Stimulated activated naive CD8-positive, alpha-beta T cell treated with anti-CD3 and anti-CD28 coated beads, Interleukin-15, amount 100 ng/mL, for 72 hours (primary cell): Measurements from ENCODE around the gene KLRF1.

ENCODE experiments used
- ATAC-seq: fragments of 150-1000 bp; cut with Tn5 transposase; 2 replicates; pipeline ENCODE4 v1.10.0; 2021; ENCODE audit warnings: mild to moderate bottlenecking, moderate library complexity
- DNase-seq, 2 donors: peaks; one replicate each; pipeline ENCODE4 v3.0.0; 2021 to 2022
- H3K27ac Mint-ChIP-seq, 2 donors: one replicate each; pipeline ENCODE4 v1.8.0; 2022; ENCODE audit warnings: mild to moderate bottlenecking in 2 of 2, mixed read lengths in 2 of 2, moderate library complexity in 2 of 2
- H3K27me3 Mint-ChIP-seq: one replicate; pipeline ENCODE4 v1.8.0; 2022; ENCODE audit warnings: mixed read lengths
- H3K4me1 Mint-ChIP-seq: one replicate; pipeline ENCODE4 v1.8.0; 2022; ENCODE audit warnings: mild to moderate bottlenecking, mixed read lengths
- H3K4me3 Mint-ChIP-seq, 2 donors: one replicate each; pipeline ENCODE4 v1.8.0; 2022; ENCODE audit warnings: mild to moderate bottlenecking in 2 of 2, mixed read lengths in 2 of 2, moderate library complexity in 1 of 2
- H3K9me3 Mint-ChIP-seq, 2 donors: one replicate each; pipeline ENCODE4 v1.8.0; 2022; ENCODE audit warnings: mixed read lengths in 2 of 2

KLRF1 gene

DNA sequence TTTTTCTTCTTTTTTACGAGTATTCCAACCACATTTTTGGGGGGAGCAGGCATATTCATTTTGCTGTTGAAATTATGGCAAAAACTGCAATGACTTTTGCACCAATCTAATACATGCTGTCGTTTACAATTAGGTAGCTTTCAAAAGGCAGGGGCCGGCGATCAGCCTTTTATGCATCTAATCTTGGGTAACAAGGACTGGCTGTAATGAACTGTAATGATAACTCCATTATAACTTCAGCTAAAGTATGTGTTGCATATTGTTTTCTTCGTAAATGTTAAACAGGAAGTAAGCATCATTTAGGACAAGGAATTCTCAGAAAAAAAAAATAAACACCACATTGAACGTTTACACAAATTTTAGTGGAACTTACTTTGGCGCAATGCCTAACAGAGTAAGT, 30.3 kb upstream of the KLRF1 start:
- H3K4me1 Mint-ChIP-seq: peaks cover 53% of the 10 kb centered on the region
- H3K9me3 Mint-ChIP-seq: no peaks in the 10 kb centered on the region
- ATAC-seq (no peak), DNase-seq (no peak)
- H3K27ac Mint-ChIP-seq: peak overlapping the region; percentile 74 to 99
- H3K4me3 Mint-ChIP-seq: peak overlapping the region; percentile 60 to 79
- H3K27me3 Mint-ChIP-seq: no peaks in the 10 kb centered on the region

- H3K27me3 Mint-ChIP-seq: no peaks in the 10 kb centered on the region
- peak; percentile 91 for ATAC-seq
- no peaks in the 10 kb centered on the region for H3K9me3 Mint-ChIP-seq
- H3K4me3 Mint-ChIP-seq: peak overlapping the region; percentile 32 to 79
- peaks cover 43% of the 10 kb centered on the region for H3K4me1 Mint-ChIP-seq
- peak overlapping the region in 1 of 2 donors; percentile 14 for H3K27ac Mint-ChIP-seq
- peak; percentile 62 to 75 for DNase-seq
These were observed 29.3 kb upstream of the KLRF1 start for GRCh38 chr12:9797722-9798619.

DNA sequence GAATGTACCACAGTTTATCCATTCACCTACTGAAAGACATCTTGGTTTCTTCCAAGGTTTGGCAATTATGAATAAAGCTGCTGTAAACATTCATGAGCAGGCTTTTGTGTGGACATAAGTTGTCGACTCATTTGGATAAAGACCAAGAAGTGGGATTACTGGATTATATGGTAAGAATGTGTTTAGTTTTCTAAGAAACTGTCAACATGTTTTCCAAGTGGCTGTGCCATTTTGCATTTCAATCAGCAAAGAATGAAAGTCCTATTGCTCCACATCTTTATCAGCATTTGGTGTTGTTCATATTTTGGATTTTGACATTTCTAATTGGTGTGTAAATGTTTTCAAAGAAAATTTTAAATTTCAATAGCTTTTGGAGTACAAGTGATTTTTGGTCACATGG, 27.3 kb upstream of the KLRF1 start:
- no peak for ATAC-seq
- H3K4me1 Mint-ChIP-seq: peaks cover 28% of the 10 kb centered on the region
- no peak for DNase-seq
- no peak overlapping the region for H3K27ac Mint-ChIP-seq
- H3K9me3 Mint-ChIP-seq: no peaks in the 10 kb centered on the region
- H3K4me3 Mint-ChIP-seq: no peak overlapping the region
- no peaks in the 10 kb centered on the region for H3K27me3 Mint-ChIP-seq

DNA sequence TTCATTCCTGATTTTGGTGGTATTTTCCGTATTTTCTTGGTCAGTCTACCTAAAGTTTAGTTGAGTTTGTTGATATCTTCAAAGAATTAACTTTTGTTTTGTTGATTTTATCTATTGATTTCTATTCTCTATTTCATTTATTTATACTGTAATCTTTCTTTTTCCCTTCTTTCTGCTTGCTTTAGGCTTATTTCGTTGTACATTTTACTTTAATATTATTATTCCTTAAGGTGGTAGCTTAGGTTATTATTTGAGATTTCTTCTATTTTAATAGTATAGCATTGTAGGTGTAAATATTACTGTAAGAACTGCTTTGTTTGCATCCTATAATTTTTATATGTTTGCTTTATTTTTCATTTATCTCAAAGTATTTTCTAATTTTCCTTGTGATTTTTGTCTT, 21.4 kb upstream of the KLRF1 start:
- no peaks in the 10 kb centered on the region for H3K9me3 Mint-ChIP-seq
- peaks cover 4% of the 10 kb centered on the region for H3K4me1 Mint-ChIP-seq
- ATAC-seq (no peak), DNase-seq (no peak)
- H3K27ac Mint-ChIP-seq: no peak overlapping the region
- H3K27me3 Mint-ChIP-seq: peaks cover 5% of the 10 kb centered on the region
- no peak overlapping the region for H3K4me3 Mint-ChIP-seq

DNA sequence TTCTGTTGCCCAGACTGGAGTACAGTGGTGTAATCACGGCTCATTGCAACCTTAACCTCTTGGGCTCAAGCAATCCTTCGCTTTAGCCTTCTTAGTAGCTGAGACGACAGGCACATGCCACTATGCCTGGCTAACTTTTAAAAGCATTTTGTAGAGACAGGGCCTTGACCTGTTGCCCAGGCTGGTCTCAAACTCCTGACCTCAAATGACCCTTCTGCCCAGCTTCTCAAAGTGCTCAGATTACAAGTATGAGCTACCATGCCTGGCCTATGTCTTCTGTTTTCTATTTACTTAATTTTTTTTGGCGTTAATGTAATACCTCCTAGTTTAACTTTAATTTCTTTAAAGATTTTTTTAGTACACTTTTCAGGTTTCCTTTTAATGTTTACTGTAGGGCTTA, 20.6 kb upstream of the KLRF1 start:
- no peak for DNase-seq
- Mint-ChIP-seq H3K9me3 (no peaks in the 10 kb centered on the region), H3K27me3 (peaks cover 7% of the 10 kb centered on the region), H3K4me1 (peaks cover 13% of the 10 kb centered on the region), H3K27ac (no peak overlapping the region), H3K4me3 (no peak overlapping the region)
- no peak for ATAC-seq

DNA sequence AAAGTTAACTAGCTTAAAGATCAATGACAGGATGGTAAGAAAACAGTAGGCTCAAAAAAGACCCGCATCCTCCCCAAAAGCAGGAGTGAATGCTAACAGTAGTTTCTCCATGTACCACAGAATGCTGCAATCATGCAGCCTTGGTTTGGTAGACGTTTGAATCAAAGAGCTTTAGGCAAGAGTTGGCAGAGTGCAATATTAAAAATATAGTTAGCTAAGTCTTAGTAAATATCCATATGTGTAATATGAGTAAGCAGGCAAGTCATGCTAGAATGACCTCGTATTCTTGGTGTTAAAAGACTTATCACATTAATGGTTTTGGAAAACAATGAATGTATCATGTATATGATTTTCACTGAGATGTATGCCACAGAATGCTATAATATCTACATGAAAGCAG, 18.8 kb upstream of the KLRF1 start:
- no peak for ATAC-seq
- DNase-seq: no peak
- Mint-ChIP-seq H3K27ac (no peak overlapping the region), H3K9me3 (no peaks in the 10 kb centered on the region), H3K4me1 (peaks cover 17% of the 10 kb centered on the region), H3K27me3 (peaks cover 7% of the 10 kb centered on the region), H3K4me3 (no peak overlapping the region)

GRCh38 chr12:9809338-9809737, 17.9 kb upstream of the KLRF1 start:
- Mint-ChIP-seq H3K4me3 (no peak overlapping the region), H3K4me1 (peaks cover 25% of the 10 kb centered on the region), H3K27ac (no peak overlapping the region), H3K27me3 (peaks cover 7% of the 10 kb centered on the region), H3K9me3 (no peaks in the 10 kb centered on the region)
- no peak for ATAC-seq
- no peak for DNase-seq

- Mint-ChIP-seq H3K4me1 (peaks cover 27% of the 10 kb centered on the region), H3K4me3 (no peak overlapping the region), H3K27me3 (peaks cover 7% of the 10 kb centered on the region), H3K27ac (no peak overlapping the region), H3K9me3 (no peaks in the 10 kb centered on the region)
- no peak for ATAC-seq
- DNase-seq: no peak
These were observed 17.4 kb upstream of the KLRF1 start for GRCh38 chr12:9809866-9810265.

GRCh38 chr12:9810671-9811070, 16.6 kb upstream of the KLRF1 start:
- Mint-ChIP-seq H3K9me3 (no peaks in the 10 kb centered on the region), H3K4me1 (peaks cover 27% of the 10 kb centered on the region), H3K27me3 (peaks cover 7% of the 10 kb centered on the region), H3K27ac (no peak overlapping the region), H3K4me3 (no peak overlapping the region)
- no peak for DNase-seq
- ATAC-seq: no peak

GRCh38 chr12:9811621-9812020, 15.7 kb upstream of the KLRF1 start:
- Mint-ChIP-seq H3K9me3 (no peaks in the 10 kb centered on the region), H3K27ac (no peak overlapping the region), H3K27me3 (peaks cover 7% of the 10 kb centered on the region), H3K4me1 (peaks cover 27% of the 10 kb centered on the region), H3K4me3 (no peak overlapping the region)
- DNase-seq (no peak), ATAC-seq (no peak)

- DNase-seq (peak; percentile 94 to 95), ATAC-seq (peak; percentile 98)
- Mint-ChIP-seq H3K27me3 (peaks cover 7% of the 10 kb centered on the region), H3K4me1 (peaks cover 31% of the 10 kb centered on the region), H3K4me3 (peak overlapping the region; percentile 95 to 98), H3K9me3 (no peaks in the 10 kb centered on the region), H3K27ac (peak overlapping the region; percentile 9 to 97)
These were observed 13.2 kb upstream of the KLRF1 start for GRCh38 chr12:9813821-9814798.

DNA sequence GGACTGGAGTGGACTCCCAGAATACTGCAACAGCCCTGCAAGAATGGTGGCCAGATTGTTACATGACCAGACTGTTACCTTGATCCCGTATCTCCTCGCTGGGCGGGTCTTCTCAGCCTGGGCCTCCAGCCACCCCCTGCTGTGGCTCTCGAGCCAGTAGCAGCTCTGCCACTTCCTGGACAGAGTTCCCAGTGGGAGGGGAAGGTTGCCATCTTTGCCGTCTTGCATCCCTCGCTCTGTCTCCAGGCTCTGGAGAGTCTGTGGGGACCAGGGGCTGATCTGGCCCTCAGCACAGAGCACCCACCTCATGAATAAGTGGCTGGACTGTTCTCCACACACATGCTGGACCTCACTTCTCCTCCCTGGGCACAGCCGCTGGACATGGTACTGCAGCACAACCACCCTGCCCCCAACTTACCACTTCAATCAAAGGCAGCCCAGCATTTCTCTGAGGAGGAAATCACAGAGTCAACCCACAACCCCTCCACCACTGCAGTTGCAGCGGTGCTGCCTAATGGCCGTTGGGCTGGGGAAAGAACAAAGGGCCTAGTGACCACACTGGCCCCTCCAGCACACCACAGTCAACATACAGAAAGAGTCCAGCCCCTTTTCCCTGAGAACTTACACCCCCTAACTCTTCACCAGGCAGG, 6.9 kb upstream of the KLRF1 start:
- peaks cover 25% of the 10 kb centered on the region for H3K27me3 Mint-ChIP-seq
- H3K9me3 Mint-ChIP-seq: peaks cover 0 to 13% of the 10 kb centered on the region in 2 donors
- no peak for ATAC-seq
- peak overlapping the region in 1 of 2 donors; percentile 56 for H3K27ac Mint-ChIP-seq
- no peak overlapping the region for H3K4me3 Mint-ChIP-seq
- peaks cover 12% of the 10 kb centered on the region for H3K4me1 Mint-ChIP-seq
- DNase-seq: no peak

DNA sequence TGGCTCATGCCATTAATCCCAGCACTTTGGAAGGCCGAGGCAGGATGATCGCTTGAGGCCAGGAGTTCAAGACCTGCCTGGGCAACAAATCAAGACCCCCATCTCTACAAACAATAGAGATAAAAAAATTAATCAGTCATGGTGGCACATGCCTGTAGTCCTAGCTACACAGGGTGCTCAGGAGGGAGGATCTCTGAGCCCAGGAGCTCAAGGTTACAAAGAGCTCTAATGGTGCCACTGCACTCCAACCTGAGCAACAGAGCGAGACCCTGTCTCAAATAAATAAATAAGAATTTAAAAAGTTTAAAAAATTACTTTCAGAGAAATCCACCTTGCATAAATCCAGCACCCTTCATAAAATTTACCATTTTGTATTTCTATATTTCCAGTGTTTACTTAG, 2.2 kb downstream of the KLRF1 start:
- no peak overlapping the region for H3K4me3 Mint-ChIP-seq
- no peak for DNase-seq
- no peaks in the 10 kb centered on the region for H3K27me3 Mint-ChIP-seq
- peaks cover 0 to 5% of the 10 kb centered on the region in 2 donors for H3K9me3 Mint-ChIP-seq
- no peaks in the 10 kb centered on the region for H3K4me1 Mint-ChIP-seq
- H3K27ac Mint-ChIP-seq: no peak overlapping the region
- ATAC-seq: no peak

GRCh38 chr12:9829982-9830381, 2.7 kb downstream of the KLRF1 start:
- Mint-ChIP-seq H3K9me3 (peaks cover 0 to 5% of the 10 kb centered on the region in 2 donors), H3K27ac (no peak overlapping the region)
- no peak for ATAC-seq

DNA sequence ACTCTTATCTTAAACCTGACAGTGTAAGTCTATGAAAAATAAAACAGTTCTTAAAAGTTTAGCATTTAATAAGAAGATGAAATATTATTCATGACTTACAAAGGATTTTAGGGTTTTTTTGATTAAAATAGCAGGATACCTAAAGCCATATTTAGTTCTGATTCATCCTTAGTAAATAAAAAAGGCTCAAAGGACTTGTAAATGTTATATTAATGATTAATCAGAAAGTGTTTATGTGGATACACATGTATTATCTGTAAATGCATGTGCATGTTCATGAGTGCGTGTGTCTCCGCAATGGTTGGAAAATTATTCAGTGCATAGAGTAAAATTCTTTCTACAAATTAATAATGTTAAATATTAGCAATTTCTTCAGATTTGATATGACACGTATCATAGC, 4.4 kb downstream of the KLRF1 start:
- ATAC-seq (no peak), DNase-seq (no peak)
- H3K27ac Mint-ChIP-seq: no peak overlapping the region
- H3K4me1 Mint-ChIP-seq: no peaks in the 10 kb centered on the region
- no peaks in the 10 kb centered on the region for H3K27me3 Mint-ChIP-seq
- H3K9me3 Mint-ChIP-seq: peaks cover 0 to under 1% of the 10 kb centered on the region in 2 donors
- no peak overlapping the region for H3K4me3 Mint-ChIP-seq

More at GRCh38 chr12:9829982-9830381, 2.7 kb downstream of the KLRF1 start:
- H3K4me3 Mint-ChIP-seq: no peak overlapping the region
- DNase-seq: no peak
- no peaks in the 10 kb centered on the region for H3K4me1 Mint-ChIP-seq
- H3K27me3 Mint-ChIP-seq: no peaks in the 10 kb centered on the region
